ENCODE results near the gene CRPPA.
"Not testable (repeated sequence)": the region's sequence is repeated elsewhere in the genome, so short reads cannot be mapped to it uniquely, and the experiment has no call there.

The CRPPA gene

GRCh38 chr7:16397501-16398145, 23.7 kb downstream of the CRPPA start:
- DNase-seq (ENCODE audit: low read depth in 2 of 2): no peak

- no peak for DNase-seq (ENCODE audit: low read depth in 2 of 2)
Measured at GRCh38 chr7:16396766-16397500, 24.4 kb downstream of the CRPPA start.

- DNase-seq (ENCODE audit: low read depth in 2 of 2): no peak
Measured at GRCh38 chr7:16395121-16395520, 26.2 kb downstream of the CRPPA start.

- DNase-seq (ENCODE audit: low read depth in 2 of 2): no peak
Measured at GRCh38 chr7:16393862-16394422, 27.4 kb downstream of the CRPPA start.

- DNase-seq (ENCODE audit: low read depth in 2 of 2): no peak
Measured at GRCh38 chr7:16392990-16393523, 28.3 kb downstream of the CRPPA start.

GRCh38 chr7:16383786-16384185, 37.6 kb downstream of the CRPPA start:
- DNase-seq (ENCODE audit: low read depth in 2 of 2): not testable (repeated sequence)

- DNase-seq (ENCODE audit: low read depth in 2 of 2): not testable (repeated sequence)
Measured at GRCh38 chr7:16383103-16383502, 38.2 kb downstream of the CRPPA start.
